ENCODE data around the gene UXS1.
A peak's percentile ranks its signal among the peaks of the same experiment; 100 is the strongest.
"Not testable (repeated sequence)": the region's sequence is repeated elsewhere in the genome, so short reads cannot be mapped to it uniquely, and the experiment has no call there.

UXS1 gene

GRCh38 chr2:106160786-106161261, 33.3 kb downstream of the UXS1 start:
- no peak for DNase-seq (ENCODE audit: low spot score)

GRCh38 chr2:106159866-106160785, 34.0 kb downstream of the UXS1 start:
- DNase-seq (ENCODE audit: low spot score) = no peak

GRCh38 chr2:106158871-106159270, 35.2 kb downstream of the UXS1 start:
- DNase-seq (ENCODE audit: low spot score) = no peak

GRCh38 chr2:106158131-106158530, 36.0 kb downstream of the UXS1 start:
- DNase-seq (ENCODE audit: low spot score) = no peak

GRCh38 chr2:106157416-106157815, 36.7 kb downstream of the UXS1 start:
- no peak for DNase-seq (ENCODE audit: low spot score)

- no peak for DNase-seq (ENCODE audit: low spot score)
Observed at GRCh38 chr2:106156305-106157296, 37.5 kb downstream of the UXS1 start.

GRCh38 chr2:106153781-106154180, 40.3 kb downstream of the UXS1 start:
- DNase-seq (ENCODE audit: low spot score) = no peak

GRCh38 chr2:106147665-106148064, 46.4 kb downstream of the UXS1 start:
- no peak for DNase-seq (ENCODE audit: low spot score)

GRCh38 chr2:106147159-106147558, 46.9 kb downstream of the UXS1 start:
- DNase-seq (ENCODE audit: low spot score) = no peak

- DNase-seq (ENCODE audit: low spot score) = no peak
Observed at GRCh38 chr2:106144621-106145331, 49.3 kb downstream of the UXS1 start.

- DNase-seq (ENCODE audit: low spot score) = peak; percentile 65
Observed at GRCh38 chr2:106143495-106144215, 50.4 kb downstream of the UXS1 start.

GRCh38 chr2:106142683-106143082, 51.4 kb downstream of the UXS1 start:
- no peak for DNase-seq (ENCODE audit: low spot score)

GRCh38 chr2:106140913-106141312, 53.2 kb downstream of the UXS1 start:
- DNase-seq (ENCODE audit: low spot score) = no peak

GRCh38 chr2:106140113-106140512, 54.0 kb downstream of the UXS1 start:
- DNase-seq (ENCODE audit: low spot score) = no peak

GRCh38 chr2:106139238-106139935, 54.7 kb downstream of the UXS1 start:
- no peak for DNase-seq (ENCODE audit: low spot score)

GRCh38 chr2:106138543-106139237, 55.4 kb downstream of the UXS1 start:
- no peak for DNase-seq (ENCODE audit: low spot score)

- no peak for DNase-seq (ENCODE audit: low spot score)
Observed at GRCh38 chr2:106137731-106138521, 56.2 kb downstream of the UXS1 start.

GRCh38 chr2:106131192-106131591, 62.9 kb downstream of the UXS1 start:
- not testable (repeated sequence) for DNase-seq (ENCODE audit: low spot score)

Data from D341Med (cell line).